Muscle of arm (tissue), 12 donors: ENCODE results near the gene CAMK2A. TPM values are rescaled to one million over a fixed set of nuclear protein-coding genes. Genes with fewer than 3 reads are reported as not detected.

Experiments
- DNase-seq: peaks from one replicate; pipeline ENCODE4 v3.0.0-alpha.2; 2013
- polyA plus RNA-seq, 12 donors: library from polyadenylated mRNA; unstranded; fragments of 120-200 nt; gene quantifications; one replicate each; pipeline ENCODE4 v1.2.1, GENCODE V29; 2013; ENCODE audit not compliant: insufficient read length in 12 of 12

CAMK2A gene
- polyA plus RNA-seq, 12 donors = 31.8 to 252 (median 81.0) TPM

DNA sequence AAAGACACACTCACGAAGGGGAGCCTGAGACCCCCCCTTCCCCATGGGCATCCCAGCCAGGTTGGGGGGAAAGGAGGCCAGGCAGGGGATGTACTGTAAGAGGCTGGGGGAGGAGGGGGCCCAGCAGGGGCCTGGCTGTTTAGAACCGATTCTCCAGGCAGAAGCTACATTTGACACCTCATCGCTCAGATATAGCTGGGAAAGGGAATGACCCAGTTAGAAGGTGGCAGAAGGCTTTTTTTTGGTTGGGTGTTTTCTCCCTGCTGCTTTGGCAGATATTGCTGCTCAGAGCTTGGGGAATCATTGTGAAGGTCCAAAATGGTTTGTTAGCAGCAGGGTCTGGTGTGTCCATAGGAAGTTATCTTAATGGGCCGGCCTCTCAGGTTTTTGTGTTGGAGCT is 117.0 kb downstream of the CAMK2A start:
- DNase-seq = no peak

- DNase-seq = no peak
These were observed 117.4 kb downstream of the CAMK2A start for GRCh38 chr5:150172145-150172544.

Other genes starting within 250 kb of the CAMK2A start
- 10 to 100 TPM in 11 of 12 donors, not detected in 1; 17.0 to 41.1 (median 24.6) TPM for gene CSF1R, start 203.2 kb downstream of the CAMK2A start, polyA plus RNA-seq
- 100 to 1,000 TPM in 11 of 12 donors, not detected in 1; 106 to 161 (median 136) TPM for gene PDGFRB, start 133.9 kb downstream of the CAMK2A start, polyA plus RNA-seq
- gene CDX1, start 123.0 kb downstream of the CAMK2A start, polyA plus RNA-seq = 10 to 100 TPM in 1 of 12 donors, under 1 TPM in 4, not detected in 7; 0.20 to 47.4 (median 0.69) TPM
- gene SLC6A7, start 99.7 kb downstream of the CAMK2A start, polyA plus RNA-seq = 1 to 10 TPM in 2 of 12 donors, under 1 TPM in 8, not detected in 2; 0.20 to 1.9 (median 0.52) TPM
- 1 to 10 TPM in 11 of 12 donors, not detected in 1; 3.6 to 9.9 (median 6.1) TPM for gene ARSI, start 13.1 kb upstream of the CAMK2A start, polyA plus RNA-seq
- gene TCOF1, start 67.9 kb upstream of the CAMK2A start, polyA plus RNA-seq = 10 to 100 TPM in 11 of 12 donors, not detected in 1; 16.4 to 33.0 (median 18.7) TPM
- gene CD74, start 123.1 kb upstream of the CAMK2A start, polyA plus RNA-seq = 100 to 1,000 TPM in 3 of 12 donors, 10 to 100 TPM in 8, not detected in 1; 44.8 to 427 (median 79.9) TPM
- gene RPS14, start 160.0 kb upstream of the CAMK2A start, polyA plus RNA-seq = 1,000 to 10,000 TPM in 11 of 12 donors, not detected in 1; 1,384 to 3,526 (median 2,659) TPM
- 10 to 100 TPM in 11 of 12 donors, not detected in 1; 40.2 to 56.1 (median 46.8) TPM for gene NDST1, start 218.4 kb upstream of the CAMK2A start, polyA plus RNA-seq